K562 (cell line): ENCODE results near the gene HSDL1. TPM values are rescaled to one million over a fixed set of nuclear protein-coding genes. Genes with fewer than 3 reads are reported as not detected.

ENCODE experiments used
- BCOR ChIP-seq: fragments of 450-650 bp; IDR thresholded peaks from 2 replicates; pipeline ENCODE4 v1.6.1; 2016
- CREB5 ChIP-seq: fragments of 250-450 bp; sonication (Bioruptor Pico); IDR thresholded peaks from 2 replicates; pipeline ENCODE4 v1.5.0; 2020; ENCODE audit warnings: mild to moderate bottlenecking
- GATAD2B ChIP-seq: fragments of 450-650 bp; IDR thresholded peaks from 2 replicates; pipeline ENCODE4 v1.6.1; 2017; ENCODE audit warnings: mild to moderate bottlenecking, borderline replicate concordance
- KAT7 ChIP-seq: sonication (generic); formaldehyde crosslinking; IDR thresholded peaks from 2 replicates; pipeline ENCODE4 v1.8.0; 2022; ENCODE audit warnings: missing genetic modification reagents, mild to moderate bottlenecking, borderline replicate concordance
- KLF10 ChIP-seq: fragments of 250-450 bp; sonication (Bioruptor Pico); IDR thresholded peaks from 2 replicates; pipeline ENCODE4 v1.6.1; 2021; ENCODE audit warnings: matching md5 sums
- NCOA6 ChIP-seq: fragments of 450-650 bp; IDR thresholded peaks from 2 replicates; pipeline ENCODE4 v1.6.1; 2017; ENCODE audit warnings: mild to moderate bottlenecking
- NR3C1 ChIP-seq: sonication (generic); formaldehyde crosslinking; IDR thresholded peaks from 2 replicates; pipeline ENCODE4 v1.8.1; 2022; ENCODE audit warnings: missing genetic modification reagents
- PHTF2 ChIP-seq: fragments of 250-450 bp; sonication (Bioruptor Pico); IDR thresholded peaks from 2 replicates; pipeline ENCODE4 v1.5.0; 2021; ENCODE audit warnings: mild to moderate bottlenecking
- RAD21 ChIP-seq, 2 experiments: fragments of 250-450 bp in 1 of 2; fragments of 450-650 bp in 1 of 2; sonication (Bioruptor Pico) in 1 of 2; formaldehyde crosslinking in 1 of 2; IDR thresholded peaks in 1 of 2; conservative IDR thresholded peaks in 1 of 2; 2 replicates each; pipeline versions ENCODE4 v1.4.0 to v1.8.0; 2020 to 2022; ENCODE audit warnings: mild to moderate bottlenecking in 2 of 2, moderate library complexity in 1 of 2
- RNF219 ChIP-seq: fragments of 250-450 bp; sonication (Bioruptor Pico); IDR thresholded peaks from 2 replicates; pipeline ENCODE4 v1.5.0; 2022; ENCODE audit warnings: mild to moderate bottlenecking
- SIRT6 ChIP-seq: IDR thresholded peaks from one replicate; pipeline ENCODE4 v1.6.1; 2012; ENCODE audit warnings: low read depth, mild to moderate bottlenecking, control low read depth, inconsistent platforms, low read length, moderate library complexity
- SMARCE1 ChIP-seq: fragments of 450-650 bp; IDR thresholded peaks from 2 replicates; pipeline ENCODE4 v1.7.1; 2016; ENCODE audit warnings: mild to moderate bottlenecking
- SREBF2 ChIP-seq: sonication (generic); formaldehyde crosslinking; IDR thresholded peaks from 2 replicates; pipeline ENCODE4 v1.4.0; 2020; ENCODE audit warnings: mild to moderate bottlenecking, missing genetic modification reagents
- SRSF7 ChIP-seq: fragments of 200-400 bp; formaldehyde crosslinking; optimal IDR thresholded peaks from 2 replicates; pipeline ENCODE3; 2017; ENCODE audit warnings: mild to moderate bottlenecking, low read depth, low read length
- TAF1 ChIP-seq: IDR thresholded peaks from 2 replicates; pipeline ENCODE4 v1.6.1; 2011; ENCODE audit warnings: mild to moderate bottlenecking, low read length, moderate library complexity; ENCODE audit not compliant: insufficient read depth, control insufficient read depth, severe bottlenecking; ENCODE audit errors: extremely low read depth
- ZKSCAN8 ChIP-seq: fragments of 200-800 bp; sonication (Bioruptor generic); IDR thresholded peaks from 2 replicates; pipeline ENCODE4 v1.6.1; 2016; ENCODE audit warnings: missing genetic modification characterization, missing compliant biosample characterization
- ZNF197 ChIP-seq: fragments of 200-800 bp; sonication (Bioruptor generic); IDR thresholded peaks from 2 replicates; pipeline ENCODE4 v1.6.1; 2016; ENCODE audit warnings: low read depth, missing genetic modification characterization, missing compliant biosample characterization
- ZNF444 ChIP-seq: fragments of 250-450 bp; sonication (Bioruptor Pico); IDR thresholded peaks from 2 replicates; pipeline ENCODE4 v1.4.0; 2020; ENCODE audit warnings: mild to moderate bottlenecking, moderate library complexity
- polyA plus RNA-seq, 8 experiments: library from polyadenylated mRNA; depleted of rRNA in 4 of 8; stranded (reverse) in 5 of 8; unstranded in 3 of 8; fragments of >200 nt; fragmentation: Nextera tagmentation in 2 of 8; fragmentation: Illumina TruSeq in 1 of 8; extraction: Ambion mirVana in 2 of 8; extraction: Trizol in 1 of 8; gene quantifications; 2 replicates each; pipeline versions ENCODE4 v1.2.1 to v1.2.3, GENCODE V29; 2011 to 2014; ENCODE audit warnings: inconsistent platforms in 1 of 8, missing spikeins in 1 of 8
- total RNA-seq, 7 experiments: library from RNA; depleted of rRNA in 6 of 7; stranded (reverse); fragments of >200 nt in 6 of 7; fragmentation: Illumina TruSeq in 2 of 7; extraction: Trizol in 2 of 7; gene quantifications; 2 replicates each; pipeline versions ENCODE4 v1.2.1 to v1.2.3, GENCODE V29; 2011 to 2021; ENCODE audit warnings: low replicate concordance in 1 of 7
- TF ChIP-seq, protein P1 (sequence below): sonication (generic); formaldehyde crosslinking; IDR thresholded peaks from 2 replicates; pipeline ENCODE4 v1.8.0; 2022; ENCODE audit warnings: mild to moderate bottlenecking, missing genetic modification reagents
- TF ChIP-seq, protein P2 (sequence below), 2 experiments: fragments of 450-650 bp in 1 of 2; sonication (generic) in 1 of 2; formaldehyde crosslinking; conservative IDR thresholded peaks; 2 replicates each; pipeline versions ENCODE4 v1.4.0 to v1.8.1; 2020 to 2022; ENCODE audit warnings: mild to moderate bottlenecking in 1 of 2, missing genetic modification reagents in 1 of 2

Gene HSDL1
- total and polyA plus RNA-seq, 9 of the 15 experiments (the other 6 are each of a cell fraction or from before 2014, with no cell fraction given): 14.8 to 41.2 (median 27.7) TPM

DNA sequence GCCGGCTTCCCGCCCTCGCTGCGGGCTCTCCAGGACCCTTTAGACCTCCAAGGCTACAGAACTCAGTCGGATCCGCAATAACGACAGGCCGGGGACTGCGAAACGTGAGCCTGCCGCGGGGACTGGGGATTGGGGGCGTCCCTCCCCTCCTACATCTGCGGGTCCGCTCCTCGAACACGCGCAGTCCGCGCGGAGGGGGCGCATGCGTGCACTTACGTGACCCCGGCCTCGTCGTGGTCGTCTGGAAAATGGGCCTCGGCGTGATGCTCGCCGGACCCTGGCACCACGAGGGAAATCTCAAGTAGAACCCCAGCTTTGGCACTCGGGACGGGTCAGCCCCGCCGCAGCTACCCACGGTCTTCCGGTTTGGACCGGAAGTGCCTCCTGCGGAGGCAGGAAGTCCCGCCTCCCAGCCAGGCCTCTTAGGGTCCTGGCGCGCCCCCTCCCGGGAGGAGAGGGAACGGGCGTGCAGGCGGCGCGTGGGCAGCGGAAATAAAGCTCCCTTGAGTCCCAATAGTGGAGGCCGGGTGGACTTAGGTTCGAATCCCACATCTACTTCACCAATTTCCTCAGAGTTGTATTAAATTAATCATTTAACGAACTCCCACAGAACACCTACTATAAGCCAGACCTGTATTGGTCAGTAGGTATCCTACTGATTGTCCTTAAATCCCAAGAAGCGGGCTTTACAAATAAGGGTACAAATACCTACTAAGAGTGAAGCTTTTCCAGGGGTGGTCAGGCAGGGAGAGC lies 41.9 kb upstream of the HSDL1 start, which contains the start of gene TAF1C (continued):
- TF ChIP-seq, protein P1, sequence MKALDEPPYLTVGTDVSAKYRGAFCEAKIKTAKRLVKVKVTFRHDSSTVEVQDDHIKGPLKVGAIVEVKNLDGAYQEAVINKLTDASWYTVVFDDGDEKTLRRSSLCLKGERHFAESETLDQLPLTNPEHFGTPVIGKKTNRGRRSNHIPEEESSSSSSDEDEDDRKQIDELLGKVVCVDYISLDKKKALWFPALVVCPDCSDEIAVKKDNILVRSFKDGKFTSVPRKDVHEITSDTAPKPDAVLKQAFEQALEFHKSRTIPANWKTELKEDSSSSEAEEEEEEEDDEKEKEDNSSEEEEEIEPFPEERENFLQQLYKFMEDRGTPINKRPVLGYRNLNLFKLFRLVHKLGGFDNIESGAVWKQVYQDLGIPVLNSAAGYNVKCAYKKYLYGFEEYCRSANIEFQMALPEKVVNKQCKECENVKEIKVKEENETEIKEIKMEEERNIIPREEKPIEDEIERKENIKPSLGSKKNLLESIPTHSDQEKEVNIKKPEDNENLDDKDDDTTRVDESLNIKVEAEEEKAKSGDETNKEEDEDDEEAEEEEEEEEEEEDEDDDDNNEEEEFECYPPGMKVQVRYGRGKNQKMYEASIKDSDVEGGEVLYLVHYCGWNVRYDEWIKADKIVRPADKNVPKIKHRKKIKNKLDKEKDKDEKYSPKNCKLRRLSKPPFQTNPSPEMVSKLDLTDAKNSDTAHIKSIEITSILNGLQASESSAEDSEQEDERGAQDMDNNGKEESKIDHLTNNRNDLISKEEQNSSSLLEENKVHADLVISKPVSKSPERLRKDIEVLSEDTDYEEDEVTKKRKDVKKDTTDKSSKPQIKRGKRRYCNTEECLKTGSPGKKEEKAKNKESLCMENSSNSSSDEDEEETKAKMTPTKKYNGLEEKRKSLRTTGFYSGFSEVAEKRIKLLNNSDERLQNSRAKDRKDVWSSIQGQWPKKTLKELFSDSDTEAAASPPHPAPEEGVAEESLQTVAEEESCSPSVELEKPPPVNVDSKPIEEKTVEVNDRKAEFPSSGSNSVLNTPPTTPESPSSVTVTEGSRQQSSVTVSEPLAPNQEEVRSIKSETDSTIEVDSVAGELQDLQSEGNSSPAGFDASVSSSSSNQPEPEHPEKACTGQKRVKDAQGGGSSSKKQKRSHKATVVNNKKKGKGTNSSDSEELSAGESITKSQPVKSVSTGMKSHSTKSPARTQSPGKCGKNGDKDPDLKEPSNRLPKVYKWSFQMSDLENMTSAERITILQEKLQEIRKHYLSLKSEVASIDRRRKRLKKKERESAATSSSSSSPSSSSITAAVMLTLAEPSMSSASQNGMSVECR (CRISPR knock-in tag): peak; percentile 81
- no peak for TF ChIP-seq PHTF2 (CRISPR knock-in tag)
- TF ChIP-seq, protein P2, sequence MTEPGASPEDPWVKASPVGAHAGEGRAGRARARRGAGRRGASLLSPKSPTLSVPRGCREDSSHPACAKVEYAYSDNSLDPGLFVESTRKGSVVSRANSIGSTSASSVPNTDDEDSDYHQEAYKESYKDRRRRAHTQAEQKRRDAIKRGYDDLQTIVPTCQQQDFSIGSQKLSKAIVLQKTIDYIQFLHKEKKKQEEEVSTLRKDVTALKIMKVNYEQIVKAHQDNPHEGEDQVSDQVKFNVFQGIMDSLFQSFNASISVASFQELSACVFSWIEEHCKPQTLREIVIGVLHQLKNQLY (CRISPR knock-in tag; conservative IDR thresholded peaks at IDR 0.05): 0 out of 4 replicates have a peak, but pooled peaks of 1 of the 2 experiments have one; percentile 56
- TF ChIP-seq GATAD2B: peak; percentile 12; the same call in 1 of the 2 replicates
- no peak for TF ChIP-seq NCOA6
- no peak for TF ChIP-seq CREB5 (CRISPR knock-in tag)
- peak; percentile 80 to 89 for TF ChIP-seq RAD21 (CRISPR knock-in tag; conservative IDR thresholded peaks at IDR 0.05 in 1 of 2, IDR thresholded peaks at IDR 0.05 in 1 of 2)
- no peak for TF ChIP-seq SREBF2 (CRISPR knock-in tag)
- no peak for TF ChIP-seq RNF219 (CRISPR knock-in tag)
- peak; percentile 65 for TF ChIP-seq TAF1
- TF ChIP-seq ZNF444: no peak
- TF ChIP-seq KAT7 (CRISPR knock-in tag): peak; percentile 28; the same call in 1 of the 2 replicates
- no peak for TF ChIP-seq KLF10
- no peak for TF ChIP-seq ZNF197 (CRISPR knock-in tag)
- no peak for TF ChIP-seq BCOR
- no peak for TF ChIP-seq SMARCE1
- no peak for TF ChIP-seq SIRT6
- TF ChIP-seq SRSF7: no peak
- no peak for TF ChIP-seq NR3C1 (CRISPR knock-in tag)
- TF ChIP-seq ZKSCAN8 (CRISPR knock-in tag): no peak
